Measurements from ENCODE around the gene GPRC5D. TPM values are rescaled to one million over a fixed set of nuclear protein-coding genes. Genes with fewer than 3 reads are reported as not detected.

GPRC5D gene
- total and polyA plus RNA-seq, 2 donors = 0.13 TPM; not detected in 1

Small RNA genes lying within 50 kb of the gene (small RNA-seq; reads per million reads assigned to genes)
- 1.6 reads per million, percentile 84 among the genes with 10 or more reads in this experiment for gene RF00604

Other genes starting within 250 kb of the GPRC5D start
- gene CDKN1B, start 234.8 kb downstream of the GPRC5D start, total RNA-seq = 73.6 TPM
- 52.1 TPM for gene CDKN1B, start 234.8 kb downstream of the GPRC5D start, polyA plus RNA-seq
- gene APOLD1, start 166.5 kb downstream of the GPRC5D start, total RNA-seq = 27.0 TPM
- gene APOLD1, start 166.5 kb downstream of the GPRC5D start, polyA plus RNA-seq = 41.8 TPM
- gene DDX47, start 138.8 kb downstream of the GPRC5D start, total RNA-seq = 82.8 TPM
- 48.2 TPM for gene DDX47, start 138.8 kb downstream of the GPRC5D start, polyA plus RNA-seq
- 12.1 TPM for gene GPRC5A, start 60.6 kb downstream of the GPRC5D start, total RNA-seq
- gene GPRC5A, start 60.6 kb downstream of the GPRC5D start, polyA plus RNA-seq = 8.5 TPM
- 22.0 TPM for gene HEBP1, start 48.1 kb upstream of the GPRC5D start, total RNA-seq
- 68.5 TPM for gene HEBP1, start 48.1 kb upstream of the GPRC5D start, polyA plus RNA-seq
- 7.1 TPM for gene FAM234B, start 92.2 kb upstream of the GPRC5D start, total RNA-seq
- gene FAM234B, start 92.2 kb upstream of the GPRC5D start, polyA plus RNA-seq = 3.1 TPM
- gene GSG1, start 151.5 kb upstream of the GPRC5D start, total RNA-seq = 1.1 TPM
- gene GSG1, start 151.5 kb upstream of the GPRC5D start, polyA plus RNA-seq = not detected
- gene EMP1, start 244.6 kb upstream of the GPRC5D start, total RNA-seq = 71.6 TPM
- gene EMP1, start 244.6 kb upstream of the GPRC5D start, polyA plus RNA-seq = 139 TPM